ENCODE measurements around the gene ANXA2R. TPM values are rescaled to one million over a fixed set of nuclear protein-coding genes. Genes with fewer than 3 reads are reported as not detected.

Gene ANXA2R
- total and polyA plus RNA-seq, 9 of the 15 experiments (the other 6 are each of a cell fraction or from before 2014, with no cell fraction given) = 2.1 to 4.8 (median 3.4) TPM

GRCh38 chr5:43041669-43042175, 1.6 kb upstream of the ANXA2R start:
- no peaks in the 10 kb centered on the region for H4K20me1 ChIP-seq (replicated peaks; ENCODE audit: control insufficient read depth, insufficient read depth, low read length)
- H3K4me1 ChIP-seq (replicated peaks in 1 of 2; ENCODE audit: control insufficient read depth in 2 of 2, insufficient read depth in 2 of 2, low read length in 2 of 2) = peaks cover 6 to 39% of the 10 kb centered on the region in 2 experiments; a peak in 4 of 5 replicates
- H3K9ac ChIP-seq (ENCODE audit: insufficient read depth in 1 of 2, low read depth in 2 of 2, low read length in 2 of 2) = peak overlapping the region; percentile 88 to 96
- FAIRE-seq (peak; percentile 74), ATAC-seq (peak; percentile 52), DNase-seq (ENCODE audit: extremely low read depth in 1 of 4, low spot score in 3 of 4) (peak in 2 of 4 experiments; percentile 60 to 88)
- 2% methylated on average over 33 of the region's 33 CpGs for WGBS (ENCODE audit: insufficient coverage, low coverage, missing lambda C conversion rate)
- peak overlapping the region; percentile 93 for H2AFZ ChIP-seq (ENCODE audit: low read depth, low read length)
- TSS peak; percentile 54 for BruUV-seq (replicated peaks)
- in situ Hi-C loops (cut with MboI) = loop anchor here (5.0 kb wide), 1 partner anchor 134 kb away; no protein-coding TSS in a partner anchor
- peak overlapping the region; percentile 94 for H3K27ac ChIP-seq (ENCODE audit: extremely low read depth, low read depth, low read length)
- peak overlapping the region; percentile 91 for H3K4me2 ChIP-seq (ENCODE audit: insufficient read depth, low read length)
- intact Hi-C loops (cut with micrococcal nuclease) = loop anchor here (10.0 kb wide), 2 partner anchors 287 to 457 kb away; partner anchors contain the start of gene CCDC152
- no peaks in the 10 kb centered on the region for H3K9me1 ChIP-seq (ENCODE audit: control insufficient read depth, insufficient read depth, low read length)
- peaks cover 13% of the 10 kb centered on the region; the same call in 2 of the 3 replicates for H3K36me3 ChIP-seq (ENCODE audit: control insufficient read depth, insufficient read depth, low read length)
- H3K9me3 ChIP-seq (replicated peaks; ENCODE audit: control insufficient read depth, insufficient read depth, low read depth, low read length) = no peaks in the 10 kb centered on the region; the same call in 1 of the 2 replicates
- ChIA-PET CTCF (ENCODE audit: low intra/inter-chr PET ratio) (interaction anchor here (1.0 to 3.1 kb wide), 7 partner anchors 22 to 348 kb away, joined by 4 to 20 read pairs (median 8); no protein-coding TSS in a partner anchor), POLR2A (interaction anchor here (0.6 to 4.3 kb wide), 22 partner anchors 12 to 1977 kb away, joined by 3 to 38 read pairs (median 4); partner anchors contain the start of genes TMEM267 and ZNF131)
- H3K27me3 ChIP-seq (ENCODE audit: control insufficient read depth in 2 of 2, insufficient read depth in 2 of 2, low read length in 2 of 2) = no peaks in the 10 kb centered on the region
- H3K79me2 ChIP-seq (ENCODE audit: control insufficient read depth, insufficient read depth, low read length) = peaks cover 71% of the 10 kb centered on the region
- peak overlapping the region; percentile 49 for H3K4me3 ChIP-seq
- TF ChIP-seq OTX1 (CRISPR knock-in tag; IDR thresholded peaks at IDR 0.05) (no peak), DMBX1 (CRISPR knock-in tag; IDR thresholded peaks at IDR 0.05; ENCODE audit: borderline replicate concordance) (no peak), ARNT (IDR thresholded peaks at IDR 0.05) (0 out of 4 replicates have a peak, but pooled peaks of 1 of the 2 experiments have one; percentile 35), MECOM (CRISPR knock-in tag; IDR thresholded peaks at IDR 0.05) (0 out of 2 replicates have a peak, but pooled peaks have one; percentile 45), ZNF239 (CRISPR knock-in tag; IDR thresholded peaks at IDR 0.05) (no peak), SIX5 (IDR thresholded peaks at IDR 0.05; ENCODE audit: borderline replicate concordance in 1 of 2, insufficient read depth in 1 of 2, low read depth in 1 of 2, low read length in 2 of 2) (no peak), FOXM1 (IDR thresholded peaks at IDR 0.05; ENCODE audit: low read depth) (peak; percentile 72), FOXM1 (CRISPR knock-in tag; IDR thresholded peaks at IDR 0.05; ENCODE audit: low read depth) (no peak), BHLHE40 (IDR thresholded peaks at IDR 0.05; ENCODE audit: low read length) (no peak), SOX6 (IDR thresholded peaks at IDR 0.05) (no peak), THRAP3 (IDR thresholded peaks at IDR 0.05; ENCODE audit: borderline replicate concordance) (no peak), TAF15 (IDR thresholded peaks at IDR 0.05; ENCODE audit: low read depth, low read length) (no peak), ZNF507 (tag; conservative IDR thresholded peaks at IDR 0.05) (no peak), RBFOX2 (IDR thresholded peaks at IDR 0.05; ENCODE audit: low read depth, low read length) (peak; percentile 90; the same call in 1 of the 2 replicates), RB1 (IDR thresholded peaks at IDR 0.05; ENCODE audit: low read depth) (0 out of 2 replicates have a peak, but pooled peaks have one; percentile 44), ETV1 (tag; conservative IDR thresholded peaks at IDR 0.05; ENCODE audit: low read depth) (peak; percentile 59; the same call in 1 of the 2 replicates), CEBPB (tag; IDR thresholded peaks at IDR 0.05) (peak; percentile 78; the same call in 1 of the 2 replicates), KDM4B (IDR thresholded peaks at IDR 0.05; ENCODE audit: borderline replicate concordance in 2 of 2, low read depth in 1 of 2) (0 out of 4 replicates have a peak, but pooled peaks of 1 of the 2 experiments have one; percentile 1), LEF1 (IDR thresholded peaks at IDR 0.05) (0 out of 2 replicates have a peak, but pooled peaks have one; percentile 42)
- TF ChIP-seq, protein P1, sequence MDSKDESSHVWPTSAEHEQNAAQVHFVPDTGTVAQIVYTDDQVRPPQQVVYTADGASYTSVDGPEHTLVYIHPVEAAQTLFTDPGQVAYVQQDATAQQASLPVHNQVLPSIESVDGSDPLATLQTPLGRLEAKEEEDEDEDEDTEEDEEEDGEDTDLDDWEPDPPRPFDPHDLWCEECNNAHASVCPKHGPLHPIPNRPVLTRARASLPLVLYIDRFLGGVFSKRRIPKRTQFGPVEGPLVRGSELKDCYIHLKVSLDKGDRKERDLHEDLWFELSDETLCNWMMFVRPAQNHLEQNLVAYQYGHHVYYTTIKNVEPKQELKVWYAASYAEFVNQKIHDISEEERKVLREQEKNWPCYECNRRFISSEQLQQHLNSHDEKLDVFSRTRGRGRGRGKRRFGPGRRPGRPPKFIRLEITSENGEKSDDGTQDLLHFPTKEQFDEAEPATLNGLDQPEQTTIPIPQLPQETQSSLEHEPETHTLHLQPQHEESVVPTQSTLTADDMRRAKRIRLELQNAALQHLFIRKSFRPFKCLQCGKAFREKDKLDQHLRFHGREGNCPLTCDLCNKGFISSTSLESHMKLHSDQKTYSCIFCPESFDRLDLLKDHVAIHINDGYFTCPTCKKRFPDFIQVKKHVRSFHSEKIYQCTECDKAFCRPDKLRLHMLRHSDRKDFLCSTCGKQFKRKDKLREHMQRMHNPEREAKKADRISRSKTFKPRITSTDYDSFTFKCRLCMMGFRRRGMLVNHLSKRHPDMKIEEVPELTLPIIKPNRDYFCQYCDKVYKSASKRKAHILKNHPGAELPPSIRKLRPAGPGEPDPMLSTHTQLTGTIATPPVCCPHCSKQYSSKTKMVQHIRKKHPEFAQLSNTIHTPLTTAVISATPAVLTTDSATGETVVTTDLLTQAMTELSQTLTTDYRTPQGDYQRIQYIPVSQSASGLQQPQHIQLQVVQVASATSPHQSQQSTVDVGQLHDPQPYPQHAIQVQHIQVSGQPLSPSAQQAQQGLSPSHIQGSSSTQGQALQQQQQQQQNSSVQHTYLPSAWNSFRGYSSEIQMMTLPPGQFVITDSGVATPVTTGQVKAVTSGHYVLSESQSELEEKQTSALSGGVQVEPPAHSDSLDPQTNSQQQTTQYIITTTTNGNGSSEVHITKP (IDR thresholded peaks at IDR 0.05; ENCODE audit: partially characterized antibody) = peak; percentile 47

All from K562 (cell line).